Ecto neural progenitor cell (in vitro differentiated cells): ENCODE measurements around the gene PREX1.

Experiments
- DNase-seq: peaks from one replicate; pipeline ENCODE4 v3.0.0-alpha.2; 2018; ENCODE audit warnings: low spot score

Gene PREX1

DNA sequence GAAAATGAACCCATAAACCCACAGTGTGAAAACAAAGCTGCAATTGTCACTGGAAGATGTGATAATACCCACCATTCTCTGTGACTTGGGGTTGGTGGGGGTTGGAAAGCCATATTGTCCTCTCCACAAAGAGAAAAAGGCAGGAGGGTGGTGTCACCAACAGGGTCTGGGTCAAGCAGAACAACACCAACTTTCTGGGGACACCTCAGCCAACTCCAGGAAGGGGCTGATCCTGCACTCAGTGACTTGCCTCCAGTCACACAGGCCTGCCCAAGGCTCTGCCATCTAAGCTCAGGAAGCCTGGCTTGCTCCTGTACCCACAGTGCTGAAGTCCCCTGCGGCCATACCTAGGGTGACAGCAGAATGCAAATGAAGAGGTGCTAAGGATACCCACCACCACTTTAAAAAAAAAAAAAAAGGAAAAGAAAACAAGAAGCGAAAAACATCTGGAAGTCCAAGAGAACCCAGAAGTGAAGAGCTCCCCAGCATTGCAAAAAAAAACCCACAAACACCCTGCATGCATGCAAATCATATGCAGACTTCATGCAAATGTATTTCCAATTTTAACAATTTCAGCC is 110.6 kb downstream of the PREX1 start:
- no peak for DNase-seq

DNA sequence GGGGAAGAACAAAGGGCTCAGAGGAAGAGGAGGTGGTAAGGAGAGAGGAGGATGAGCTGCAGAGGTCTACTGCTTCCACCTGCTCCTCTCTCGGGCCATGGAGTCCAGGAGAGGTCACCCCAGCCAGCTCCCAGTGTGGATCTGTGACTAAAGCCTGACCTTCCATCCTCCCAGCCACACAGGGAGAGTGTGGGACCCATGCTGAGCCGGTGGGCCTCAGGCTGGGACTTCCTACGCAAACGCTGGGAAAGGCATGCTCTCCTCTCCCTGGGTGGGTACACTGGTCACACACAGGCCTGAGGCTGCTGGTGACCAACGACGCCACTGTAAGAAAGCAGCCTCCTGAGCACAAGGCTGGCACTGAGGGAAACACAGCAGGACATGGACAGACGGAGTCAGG is 111.3 kb downstream of the PREX1 start:
- no peak for DNase-seq

DNA sequence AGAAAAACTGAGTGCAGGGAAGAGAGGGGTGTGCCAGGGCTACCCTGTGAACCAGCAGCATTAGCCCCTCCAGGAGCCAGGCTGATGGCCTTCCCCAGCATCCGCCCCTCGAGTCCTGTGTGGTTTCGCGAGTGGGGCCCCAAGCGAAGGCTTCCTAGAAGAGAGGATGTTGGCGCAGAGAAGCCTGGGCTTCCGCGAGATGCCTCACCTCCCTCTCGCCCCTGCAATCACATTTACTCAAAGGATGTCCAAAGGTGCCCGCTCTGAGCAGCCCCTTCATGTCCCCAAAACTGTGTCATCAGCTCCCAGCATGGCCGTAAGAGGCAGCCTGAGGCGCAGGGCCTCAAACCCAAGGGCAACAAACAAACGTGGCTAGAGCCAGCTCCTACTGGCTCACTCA is 111.7 kb downstream of the PREX1 start:
- DNase-seq, result no peak

DNA sequence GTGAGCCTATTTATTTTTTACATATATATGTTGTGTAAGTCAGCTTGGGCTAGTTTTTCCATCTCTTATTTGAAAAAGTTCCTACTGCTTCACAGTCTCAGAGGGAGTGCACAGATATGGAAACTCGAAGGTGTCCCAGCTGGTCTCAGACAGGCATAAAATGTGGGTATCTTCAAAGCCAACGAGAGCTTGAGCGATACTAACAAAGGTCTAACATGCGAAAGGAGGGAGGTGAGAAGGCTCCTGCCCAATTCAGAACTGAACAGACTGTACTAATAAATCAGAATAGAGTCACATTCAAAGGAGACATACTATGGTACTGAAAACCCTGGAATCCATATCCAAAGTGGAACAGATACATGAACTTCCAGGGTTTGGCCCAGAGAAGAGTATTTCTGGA is 113.0 kb downstream of the PREX1 start:
- no peak for DNase-seq

DNA sequence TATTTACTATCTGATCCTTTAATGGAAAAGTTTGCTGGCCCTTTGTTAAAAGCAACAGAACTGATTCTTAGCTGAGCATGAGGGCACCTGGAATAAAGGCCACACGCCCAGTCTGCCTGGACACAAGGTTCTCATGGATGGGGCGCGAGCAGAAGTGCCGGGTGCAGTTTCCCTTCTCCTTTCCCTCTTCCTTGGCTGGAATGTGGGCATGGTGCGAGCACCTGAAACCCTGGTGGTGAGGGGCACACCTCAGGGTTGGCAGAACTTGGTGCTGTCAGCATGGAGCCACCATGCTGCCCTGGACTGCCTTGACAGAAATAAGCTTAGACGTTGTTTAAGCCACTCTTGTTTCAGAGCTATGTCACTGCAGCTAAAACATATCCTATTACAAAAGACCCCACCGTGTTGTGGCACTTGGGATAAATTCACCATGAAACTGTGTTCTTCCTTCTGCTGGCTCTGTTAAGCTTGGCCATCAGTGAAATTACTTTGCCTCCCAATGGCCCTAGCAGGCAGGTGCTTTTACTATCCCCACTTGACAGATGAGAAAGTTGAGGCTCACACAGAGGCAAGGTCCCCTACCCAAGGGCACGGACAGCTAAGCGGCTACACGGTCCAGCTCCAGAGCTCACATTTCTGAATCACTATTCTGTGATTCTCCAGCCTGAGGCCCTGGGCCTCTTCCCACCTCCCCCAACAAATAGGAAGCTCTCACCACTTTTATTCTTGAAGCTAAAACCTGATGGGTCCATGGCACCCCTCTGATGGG is 115.9 kb downstream of the PREX1 start:
- no peak for DNase-seq

DNA sequence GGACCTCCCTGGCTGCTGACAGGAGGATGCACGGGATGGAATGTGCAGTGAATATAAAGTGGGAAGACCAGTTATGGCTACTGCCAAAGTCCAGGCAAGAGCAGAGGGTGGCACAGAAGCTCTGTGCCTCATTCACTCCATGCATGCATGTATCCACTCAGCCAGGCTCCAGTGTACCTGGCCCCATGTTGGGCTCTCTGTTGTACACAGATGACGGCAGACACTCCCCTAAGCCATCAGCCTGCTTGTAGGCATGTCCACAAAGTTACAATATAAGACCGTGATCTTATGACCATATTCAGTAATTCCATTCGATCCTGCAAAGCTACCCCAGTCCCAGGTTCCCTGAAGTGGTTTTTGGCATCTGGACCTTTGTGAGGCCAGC is 116.8 kb downstream of the PREX1 start:
- no peak for DNase-seq

DNA sequence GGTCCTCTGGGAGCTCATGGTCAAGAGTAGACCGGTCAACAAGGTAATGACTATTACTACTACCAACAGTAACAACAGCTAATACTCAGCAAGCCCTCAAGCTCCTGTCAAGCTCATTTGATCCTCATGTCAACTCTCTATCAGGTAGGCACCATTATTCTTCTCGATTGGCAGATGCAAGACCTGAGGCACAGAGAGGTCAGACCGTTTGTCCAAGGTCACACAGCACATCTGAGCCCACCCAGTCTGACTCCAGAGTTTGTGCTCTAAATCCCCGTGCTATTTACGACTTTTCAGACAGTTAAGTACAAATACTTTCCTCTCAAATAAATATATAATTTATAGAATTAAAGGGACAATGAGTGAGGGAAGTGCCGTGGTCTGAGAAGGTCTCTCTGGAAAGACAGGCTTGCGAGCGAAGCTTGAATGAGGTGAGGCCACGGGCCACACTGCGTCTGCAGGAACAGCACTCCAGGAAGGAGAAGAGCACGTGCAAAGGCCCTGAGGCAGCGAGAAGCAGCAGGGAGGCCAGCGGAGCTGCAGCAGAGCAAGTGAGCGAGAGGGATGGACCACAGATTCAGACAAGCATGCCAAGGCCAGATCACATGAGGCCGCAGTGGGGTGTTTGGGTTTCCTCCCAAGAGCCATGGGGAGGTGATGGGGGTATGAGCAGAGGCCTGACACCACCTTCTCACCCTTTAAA is 117.3 kb downstream of the PREX1 start:
- no peak for DNase-seq

DNA sequence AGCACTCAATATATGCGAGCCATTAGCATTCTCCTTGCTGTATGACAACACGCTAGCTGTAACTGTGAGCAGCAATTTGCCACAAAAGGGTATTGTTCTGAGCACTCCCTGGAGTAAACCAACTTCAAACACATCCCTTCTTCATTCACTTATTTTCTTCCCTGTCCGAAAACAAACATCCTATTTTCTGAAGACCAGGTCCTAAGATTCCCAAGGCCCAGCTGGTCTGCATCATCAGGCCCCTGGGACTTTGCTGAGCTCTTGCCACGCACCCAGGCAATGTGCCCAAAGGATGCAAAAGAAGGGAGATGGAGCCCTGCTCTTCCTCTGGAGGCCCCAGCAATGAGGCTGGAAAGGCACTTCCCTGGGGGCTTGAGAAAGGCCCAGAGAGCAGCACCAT is 118.1 kb downstream of the PREX1 start:
- no peak for DNase-seq

DNA sequence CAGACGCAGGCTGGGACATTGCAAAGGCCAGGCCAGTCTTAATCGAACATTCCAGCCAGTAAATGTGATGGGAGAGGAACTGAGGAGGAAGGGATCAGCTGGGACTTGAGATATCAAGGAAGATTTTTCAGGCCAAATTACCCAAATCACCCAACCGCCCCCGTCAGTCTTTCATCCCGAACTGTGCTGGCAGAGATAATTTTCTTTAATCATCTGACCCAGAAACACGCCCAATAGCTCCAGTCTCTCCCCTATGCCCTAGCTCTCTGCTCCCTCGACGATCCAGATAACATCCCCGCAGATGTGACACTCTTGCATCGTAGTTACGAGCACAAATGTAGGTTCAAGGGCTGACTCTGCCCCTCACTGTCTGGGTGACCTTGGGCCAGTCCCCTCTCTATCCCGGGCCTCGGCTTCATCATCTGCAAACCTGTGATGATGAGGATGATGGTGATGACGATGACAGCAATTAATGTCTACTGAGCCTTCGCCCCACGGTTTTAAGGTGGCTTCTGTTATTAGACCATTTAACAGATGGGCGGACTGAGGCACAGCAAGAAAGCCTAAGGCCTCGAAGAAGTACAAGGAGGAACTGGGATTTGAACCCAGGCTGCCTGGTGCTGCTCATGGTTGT is 118.6 kb downstream of the PREX1 start:
- DNase-seq, result no peak

DNA sequence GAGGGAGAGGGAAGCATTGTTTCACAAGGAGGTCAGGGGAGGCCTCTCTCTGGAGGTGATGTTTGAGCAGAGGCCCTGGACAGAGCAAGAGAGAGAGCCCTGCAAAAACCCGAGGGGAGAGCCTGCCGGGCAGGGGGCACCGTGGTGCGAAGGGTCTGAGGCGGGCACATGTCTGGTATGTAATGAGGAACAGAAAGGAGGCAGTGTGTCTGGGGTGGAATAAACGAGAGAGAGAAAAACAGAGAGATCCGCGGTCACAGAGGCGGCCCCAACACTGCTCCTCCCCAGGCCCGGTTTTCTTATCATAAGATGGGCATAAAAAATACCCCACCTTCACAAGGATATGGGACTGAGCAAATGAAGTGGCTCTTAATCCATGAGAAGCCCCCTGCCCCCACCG is 119.2 kb downstream of the PREX1 start:
- DNase-seq, result no peak

DNA sequence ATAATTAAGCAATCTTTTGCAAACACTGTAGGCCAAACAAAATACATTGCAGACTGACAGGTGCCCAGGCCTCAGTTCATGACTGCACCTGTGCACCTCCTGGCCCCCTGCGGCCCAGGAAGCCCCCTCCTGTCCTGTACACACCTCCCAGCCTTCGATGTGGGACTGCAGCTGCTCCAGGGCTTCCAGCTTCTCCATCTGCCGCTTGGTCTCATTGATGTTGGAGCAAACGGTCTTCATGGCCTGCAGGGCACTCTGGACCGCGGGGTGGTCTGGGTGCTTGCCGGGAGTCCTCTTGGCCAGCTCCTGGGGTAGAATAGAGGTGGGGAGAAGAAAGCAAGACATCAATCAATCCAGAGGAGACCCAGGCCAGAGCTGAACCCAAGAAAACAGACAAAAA is 119.7 kb downstream of the PREX1 start:
- no peak for DNase-seq

DNA sequence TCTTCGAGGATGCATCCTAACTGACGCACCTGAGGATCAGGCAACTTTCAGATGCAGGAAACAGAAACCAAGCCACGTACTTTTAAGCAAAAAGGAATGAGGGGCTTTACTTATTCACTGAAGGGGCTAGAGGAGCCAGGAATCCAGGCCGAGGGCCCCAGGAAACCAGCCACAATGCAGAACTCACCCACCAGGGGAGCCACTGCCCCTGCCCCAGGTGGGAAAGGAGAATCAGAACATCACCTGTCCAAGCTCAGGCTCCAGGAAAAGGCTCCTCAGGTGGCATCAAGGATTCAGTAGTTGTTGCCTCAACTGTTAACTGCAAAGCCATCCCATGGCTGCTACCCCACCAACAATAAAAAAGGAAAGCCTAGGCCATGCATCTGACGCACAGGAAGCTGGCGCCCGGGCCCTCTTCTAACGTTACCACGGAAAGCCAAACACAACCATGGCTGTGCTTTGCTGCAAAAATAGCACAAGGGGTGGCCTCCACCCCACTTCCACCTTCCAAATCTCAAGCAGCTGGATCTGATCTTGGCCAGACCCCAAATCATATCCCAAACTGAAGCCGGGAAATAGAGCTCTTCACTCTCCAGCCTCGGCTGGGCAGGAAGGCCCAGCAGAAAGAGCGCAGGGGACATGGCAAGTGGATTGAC is 121.0 kb downstream of the PREX1 start:
- DNase-seq, result no peak

DNA sequence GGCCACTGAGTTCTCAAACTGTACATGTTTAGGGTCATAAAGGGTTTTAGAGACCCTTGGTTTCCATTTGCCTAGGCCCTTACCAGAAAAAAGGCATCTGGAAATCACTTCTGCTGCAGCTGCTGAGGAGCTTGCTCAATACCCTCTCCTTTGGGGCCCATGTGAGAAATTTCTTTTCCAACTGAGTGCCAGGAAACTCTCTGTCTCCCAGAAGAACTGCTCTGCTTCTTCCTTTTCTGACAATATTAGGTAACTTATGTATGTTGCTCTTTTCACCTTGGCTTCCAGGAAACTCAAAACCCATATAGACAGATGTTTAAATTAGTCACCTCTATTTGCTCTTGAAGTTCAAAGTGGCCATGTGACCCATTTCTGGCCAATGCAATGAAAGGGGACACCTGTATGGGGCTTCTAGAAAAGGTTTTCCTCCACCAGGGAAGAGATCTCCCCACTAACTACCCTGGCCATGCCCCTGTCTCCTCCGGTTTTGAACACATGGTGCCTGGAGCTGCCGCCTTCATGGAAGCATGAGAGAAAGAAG is 121.6 kb downstream of the PREX1 start:
- DNase-seq, result no peak

DNA sequence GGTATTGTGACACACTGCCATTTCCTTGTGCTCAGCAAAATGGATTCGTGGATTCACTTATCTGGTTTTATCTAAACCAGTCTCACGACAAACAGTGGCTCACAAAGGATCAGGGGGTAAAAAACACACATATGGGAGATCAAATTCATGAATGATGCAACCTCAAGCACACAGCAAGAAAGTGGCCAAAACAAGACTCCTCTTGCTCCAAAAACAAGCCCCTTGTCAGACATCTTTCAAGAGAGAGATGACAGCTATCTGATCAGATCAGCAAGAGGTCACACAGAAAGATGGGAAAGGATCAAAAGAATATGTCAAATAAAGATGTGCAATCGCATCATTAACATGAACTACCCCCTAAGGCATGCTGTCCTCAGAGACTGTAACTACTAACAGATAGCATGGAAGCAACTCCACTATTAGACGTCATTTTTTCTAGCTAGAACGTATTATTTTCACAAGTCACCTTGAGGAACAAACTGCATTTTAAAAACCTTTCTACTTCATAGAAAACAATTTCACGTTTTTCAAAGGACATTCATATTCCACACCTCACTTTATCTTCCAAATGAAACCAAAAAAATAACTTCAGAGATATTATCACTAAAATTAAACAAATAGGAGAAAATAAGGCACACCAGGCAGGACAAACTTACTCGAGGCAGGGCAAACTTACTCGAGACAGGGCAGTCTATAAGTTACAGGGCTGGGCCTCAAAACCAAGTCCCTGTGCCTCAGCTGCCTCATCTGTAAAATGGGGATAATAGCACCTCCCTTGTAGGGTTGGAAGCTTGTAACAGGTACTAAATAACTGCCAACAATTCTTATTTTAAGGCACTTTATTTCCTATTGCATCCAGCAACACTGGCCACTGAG is 122.3 kb downstream of the PREX1 start:
- DNase-seq, result no peak

DNA sequence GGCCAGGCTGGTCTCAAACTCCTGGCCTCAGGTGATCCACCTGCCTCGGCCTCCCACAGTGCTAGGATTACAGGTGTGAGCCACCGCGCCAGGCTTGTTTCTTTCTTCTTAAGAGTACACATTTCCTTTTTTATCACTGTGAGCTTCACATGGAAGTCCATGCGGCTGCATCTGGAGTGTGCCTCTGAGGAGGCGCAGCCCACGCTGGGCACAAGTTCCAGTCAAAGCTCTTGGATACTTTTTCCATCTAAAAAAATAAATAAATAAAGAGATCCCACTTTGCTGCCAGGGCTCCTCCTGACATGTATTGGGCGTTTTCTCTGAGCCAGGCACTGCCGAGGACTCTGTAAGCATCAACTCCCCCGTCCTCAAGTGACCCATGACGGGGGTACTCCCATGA is 123.0 kb downstream of the PREX1 start:
- no peak for DNase-seq

DNA sequence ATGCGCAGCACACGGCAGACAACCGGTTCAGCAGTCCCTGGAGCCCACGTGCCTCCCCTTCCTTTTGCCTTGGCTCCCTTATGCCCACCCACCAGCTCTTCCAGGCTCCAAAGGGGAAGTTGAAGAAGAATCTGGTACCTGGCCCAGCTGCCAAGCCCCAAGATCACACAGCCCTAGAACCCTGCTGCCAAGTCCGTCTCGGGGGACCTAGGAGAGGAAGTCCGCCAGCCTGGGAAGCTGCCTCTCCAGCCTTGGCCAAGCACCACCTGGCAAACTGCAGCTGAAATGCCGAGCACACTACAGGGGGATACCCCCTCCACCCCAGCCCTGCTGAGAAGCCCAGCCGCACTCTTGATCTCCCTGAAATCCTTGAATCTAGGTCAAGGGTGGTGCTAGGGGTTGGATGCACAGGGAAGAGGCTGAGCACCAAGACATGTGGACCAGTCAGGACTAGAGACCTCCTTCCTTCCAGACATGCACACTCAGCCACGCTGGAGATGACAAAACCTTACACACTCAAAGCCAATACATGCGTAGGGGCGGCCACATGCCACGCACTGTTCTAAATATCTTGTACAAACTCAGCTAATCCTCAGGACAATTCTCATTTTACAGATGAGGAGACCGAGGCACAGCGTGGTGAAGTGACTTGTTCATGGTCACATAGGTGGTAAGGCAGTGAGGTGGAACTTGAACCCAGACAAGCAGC is 124.1 kb downstream of the PREX1 start:
- DNase-seq, result no peak

DNA sequence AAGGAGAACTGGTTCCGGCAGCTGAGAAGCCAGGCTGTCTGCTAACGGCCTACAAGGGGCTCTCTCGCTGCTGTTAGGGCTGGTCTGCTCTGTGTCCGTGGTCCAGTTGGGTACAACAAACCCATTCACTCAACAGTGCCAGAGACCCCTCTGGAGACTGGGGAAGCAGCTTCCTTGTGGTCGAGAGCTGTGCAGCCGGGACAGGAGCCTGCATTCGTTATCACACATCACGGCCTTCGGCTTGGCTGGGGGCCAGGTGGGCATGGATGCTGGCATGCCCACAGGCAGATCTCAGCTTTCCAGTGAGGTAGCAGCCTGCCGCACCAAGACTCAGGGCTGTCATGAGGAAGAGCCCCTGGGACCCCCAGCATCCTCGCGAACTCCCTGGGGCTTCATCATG is 124.7 kb downstream of the PREX1 start:
- no peak for DNase-seq

DNA sequence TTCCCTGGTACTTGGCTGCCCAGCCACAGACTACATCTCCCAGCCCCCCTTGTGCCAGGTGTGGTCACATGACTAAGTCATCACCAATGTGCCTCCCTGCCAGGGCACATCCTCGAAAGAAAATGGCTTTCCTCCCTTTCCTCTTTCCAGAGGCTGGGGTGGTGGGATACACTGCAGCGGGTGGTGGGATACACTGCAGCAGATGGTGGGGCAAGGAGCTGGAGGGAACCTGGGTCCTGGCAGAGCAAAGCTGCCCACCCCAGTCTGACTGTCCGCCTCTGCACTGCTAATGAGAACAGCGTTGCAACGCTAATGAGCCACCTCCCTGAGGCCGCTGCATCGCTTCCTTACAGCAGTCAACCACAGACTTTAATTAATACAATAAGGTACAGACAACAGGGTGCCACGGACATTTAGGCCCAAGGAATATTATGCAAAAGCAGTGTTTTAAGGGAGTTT is 125.3 kb downstream of the PREX1 start:
- DNase-seq, result no peak

DNA sequence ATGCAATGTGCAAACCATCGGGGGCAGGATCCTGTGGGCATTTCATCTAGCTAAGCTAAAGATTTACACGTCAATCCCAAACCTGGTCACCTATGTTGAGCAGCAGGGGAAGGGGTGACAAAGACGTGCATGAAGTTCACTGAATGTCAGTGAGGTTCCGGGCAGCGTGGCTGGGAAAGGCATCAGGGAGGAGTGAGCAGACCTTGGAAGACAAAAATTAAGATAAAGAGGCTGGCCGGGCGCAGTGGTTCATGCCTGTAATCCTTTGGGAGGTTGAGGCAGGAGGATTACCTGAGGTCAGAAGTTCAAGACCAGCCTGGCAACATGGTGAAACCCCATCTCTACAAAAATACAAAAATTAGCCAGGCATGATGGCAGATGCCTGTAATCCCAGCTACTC is 126.1 kb downstream of the PREX1 start:
- DNase-seq, result no peak

DNA sequence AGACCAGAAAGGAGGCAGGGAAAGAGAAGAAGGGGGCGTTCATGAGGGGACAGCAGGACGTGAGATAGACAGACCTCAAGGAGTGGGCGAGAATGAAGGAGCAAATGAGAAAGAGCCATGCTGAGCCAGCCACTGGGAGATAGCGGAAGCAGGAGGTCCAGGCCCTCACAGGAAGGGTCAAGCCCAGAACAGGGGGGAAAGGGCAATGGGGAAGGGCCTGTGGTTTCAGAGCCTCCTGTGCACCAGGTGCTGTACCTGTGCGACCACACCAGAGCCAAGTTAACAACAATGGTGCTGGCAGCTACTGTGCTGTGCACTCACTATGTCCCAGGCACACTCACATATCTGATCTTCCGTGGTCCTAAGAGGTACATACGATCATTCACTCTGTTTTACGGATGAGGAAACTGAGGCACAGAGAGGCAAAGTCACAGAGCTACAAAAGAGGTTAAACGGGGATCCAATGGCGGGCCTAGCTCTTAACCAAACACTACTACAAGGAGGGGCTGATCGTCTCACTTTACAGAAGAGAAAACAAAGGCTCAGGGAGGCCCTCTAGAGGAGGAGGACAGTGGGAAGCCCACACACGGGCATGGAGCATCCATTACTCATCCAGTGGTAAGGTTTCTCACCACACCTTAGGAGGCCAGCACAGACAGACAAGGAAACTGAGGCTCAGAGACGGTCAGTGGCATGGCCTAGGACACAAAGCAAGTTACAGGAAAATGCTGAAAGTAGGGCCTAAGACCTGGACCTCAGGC is 129.1 kb downstream of the PREX1 start:
- DNase-seq, result no peak
